AG20443 (cell line): ENCODE results near the gene TPT1.
"Not testable (repeated sequence)": the region's sequence is repeated elsewhere in the genome, so short reads cannot be mapped to it uniquely, and the experiment has no call there.

ENCODE experiments used
- DNase-seq: peaks from one replicate; pipeline ENCODE4 v3.0.0; 2012; ENCODE audit warnings: low spot score, mixed read lengths

Gene TPT1

DNA sequence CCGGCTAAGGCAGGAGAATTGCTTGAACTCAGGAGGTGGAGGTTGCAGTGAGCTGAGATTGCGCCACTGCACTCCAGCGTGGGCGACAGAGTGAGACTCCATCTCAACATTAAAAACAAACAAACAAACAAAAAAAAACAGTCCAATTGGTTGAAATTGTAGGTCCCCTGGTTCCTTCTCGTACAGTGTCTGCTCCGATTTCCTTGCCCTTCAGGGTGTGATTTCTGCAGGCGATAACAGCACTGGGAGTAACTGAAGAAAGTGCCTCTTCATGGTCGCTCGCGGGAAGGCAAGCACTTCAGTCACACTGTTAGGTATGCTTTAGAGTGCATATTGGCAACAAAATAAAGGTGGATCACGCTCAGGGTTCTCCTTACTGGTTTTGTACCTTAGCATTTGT lies 39.7 kb downstream of the TPT1 start:
- no peak for DNase-seq

DNA sequence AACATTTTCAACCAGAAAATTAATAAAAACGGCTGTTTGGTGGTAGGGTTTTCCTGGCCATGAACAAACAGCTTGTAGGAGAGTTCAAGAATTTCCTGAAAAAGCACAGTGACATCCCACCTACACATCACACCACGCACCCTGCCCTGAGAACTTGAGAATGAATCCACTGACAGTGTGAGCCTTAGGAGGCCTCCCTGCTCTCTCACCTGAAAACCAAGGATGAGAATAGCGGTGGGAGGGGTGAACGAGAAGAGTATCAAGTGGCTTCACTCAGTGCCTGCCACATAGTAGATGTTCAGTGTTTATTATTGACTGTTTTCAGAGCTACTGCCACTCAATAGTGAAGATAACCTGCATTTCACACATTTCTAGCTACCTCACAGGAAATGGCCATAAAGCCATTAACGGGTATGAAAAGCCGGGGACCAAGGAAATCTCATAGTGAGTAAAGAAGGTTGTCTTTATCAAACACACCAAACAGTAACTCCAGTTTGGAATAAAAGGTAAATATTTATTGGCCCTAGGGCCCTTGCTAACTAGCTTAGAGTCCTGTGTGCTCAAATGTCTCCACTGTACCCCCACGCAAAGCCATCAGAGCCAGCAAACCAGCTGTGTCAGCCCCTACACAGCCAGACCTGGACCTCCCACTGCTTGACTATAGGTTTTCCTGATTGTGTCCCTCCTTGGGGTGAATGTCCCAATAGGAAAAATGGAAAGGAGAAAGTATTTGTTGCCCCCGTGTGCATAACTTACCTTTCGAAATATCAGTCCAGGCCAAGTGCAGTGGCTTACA lies 40.6 kb downstream of the TPT1 start:
- no peak for DNase-seq

- no peak for DNase-seq
Observed at GRCh38 chr13:45299194-45299593, 41.8 kb downstream of the TPT1 start.

GRCh38 chr13:45298550-45298949 lies 42.4 kb downstream of the TPT1 start:
- not testable (repeated sequence) for DNase-seq

- no peak for DNase-seq
Observed at GRCh38 chr13:45298206-45298505, 42.8 kb downstream of the TPT1 start.

- DNase-seq: no peak
Observed at GRCh38 chr13:45297456-45298205, 43.4 kb downstream of the TPT1 start.

- DNase-seq: no peak
Observed at GRCh38 chr13:45296259-45296658, 44.7 kb downstream of the TPT1 start.

- no peak for DNase-seq
Observed at GRCh38 chr13:45295536-45295935, 45.4 kb downstream of the TPT1 start.

GRCh38 chr13:45292176-45292575 lies 48.8 kb downstream of the TPT1 start:
- no peak for DNase-seq

DNA sequence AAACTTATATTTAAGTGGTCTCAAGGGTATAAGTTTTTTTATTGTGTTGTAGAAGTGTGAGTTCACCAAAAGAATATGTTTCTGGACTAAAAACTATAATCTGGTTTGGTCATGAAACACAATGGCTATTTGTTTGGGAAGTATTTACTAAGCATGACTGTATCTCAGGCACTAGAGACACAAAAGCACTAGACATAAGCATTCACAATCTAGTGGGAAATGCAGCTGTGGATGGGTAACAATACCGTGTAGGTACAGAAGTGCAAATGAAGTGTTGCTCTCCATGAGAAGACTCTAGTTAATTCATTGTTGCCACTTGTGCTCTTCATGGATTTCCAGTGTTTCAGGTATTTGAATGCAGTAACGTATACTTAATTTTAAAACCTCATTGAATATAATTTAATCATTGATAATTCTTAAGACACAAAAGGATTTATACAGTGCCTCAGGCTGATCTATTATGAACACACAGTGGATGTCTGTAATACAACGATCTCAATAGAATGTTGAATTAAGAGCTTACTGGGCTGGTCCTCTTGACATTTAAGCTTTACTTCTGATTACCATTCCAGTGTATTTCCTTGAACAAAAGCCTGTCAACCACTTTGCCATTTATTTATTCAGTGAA lies 50.9 kb downstream of the TPT1 start:
- no peak for DNase-seq
